OCI-LY1 (cell line): Measurements from ENCODE around the gene PRXL2B.

Source experiments
- CTCF ChIP-seq: fragments of 200-600 bp; sonication (generic), shearing (Covaris generic); IDR thresholded peaks from 2 replicates; pipeline ENCODE4 v1.5.1; 2017; ENCODE audit warnings: mild to moderate bottlenecking, antibody characterized with exemption, low read length, moderate library complexity, mixed read lengths
- EZH2 ChIP-seq: fragments of 200-600 bp; sonication (generic), shearing (Covaris generic); IDR thresholded peaks from 2 replicates; pipeline ENCODE4 v1.8.0; 2017; ENCODE audit warnings: borderline replicate concordance, mixed run types, mild to moderate bottlenecking, antibody characterized with exemption, low read length, moderate library complexity, mixed read lengths

- TF ChIP-seq CTCF (no peak), EZH2 (no peak)
These were observed 23.4 kb upstream of the PRXL2B start for GRCh38 chr1:2563205-2563604.
